ENCODE results near the gene CNGA2. TPM values are rescaled to one million over a fixed set of nuclear protein-coding genes. Genes with fewer than 3 reads are reported as not detected.

The CNGA2 gene
- total RNA-seq, 6 donors from 2014 or later, result not detected

- Histone ChIP-seq H3K27ac (no peak within 1 kb of the TSS), H3K9me3 (no peaks in the 10 kb centered on the region), H3K4me1 (no peaks in the 10 kb centered on the region), H3K36me3 (no peaks in the 10 kb centered on the region), H3K27me3 (no peaks in the 10 kb centered on the region), H3K4me3 (no peak within 1 kb of the TSS)
- no peak for DNase-seq
- ATAC-seq (ENCODE audit: low FRiP score in 2 of 2), result no peak
- 54 to 100% methylated on average over 1 to 3 of the region's 3 CpGs for WGBS, 2 donors
- no peak for TF ChIP-seq POLR2A (IDR thresholded peaks at IDR 0.05)
- peak in 1 of 2 donors; percentile 12 for TF ChIP-seq POLR2AphosphoS5 (IDR thresholded peaks at IDR 0.05)
Measured at GRCh38 chrX:151715752-151716151, 18.8 kb upstream of the CNGA2 start, which contains the start of gene FATE1. Gene FATE1 (plus strand): TSS chrX:151716035. CDS start chrX:151716120, 85 bp downstream.

- ATAC-seq (ENCODE audit: low FRiP score in 2 of 2), result peak in 1 of 2 donors; percentile 63
- H3K9me3 ChIP-seq, result no peaks in the 10 kb centered on the region
- H3K36me3 ChIP-seq, result no peaks in the 10 kb centered on the region
- 57 to 63% methylated on average over 21 to 24 of the region's 24 CpGs for WGBS, 2 donors
- no peak overlapping the region for H3K27ac ChIP-seq
- H3K4me3 ChIP-seq, result no peak overlapping the region
- TF ChIP-seq CTCF (IDR thresholded peaks at IDR 0.05) (peak in 3 of 6 experiments; percentile 11 to 22 (median 19)), POLR2AphosphoS5 (IDR thresholded peaks at IDR 0.05) (no peak)
- DNase-seq, result peak; percentile 35 to 77
- H3K27me3 ChIP-seq, result peaks cover 0 to 4% (median 0%) of the 10 kb centered on the region in 4 donors
- no peaks in the 10 kb centered on the region for H3K4me1 ChIP-seq
Measured at GRCh38 chrX:151722241-151722846, 12.2 kb upstream of the CNGA2 start.

- no peaks in the 10 kb centered on the region for H3K9me3 ChIP-seq
- H3K4me1 ChIP-seq, result no peaks in the 10 kb centered on the region
- H3K4me3 ChIP-seq, result no peak overlapping the region
- peaks cover 0 to 4% (median 0%) of the 10 kb centered on the region in 4 donors for H3K27me3 ChIP-seq
- DNase-seq (no peak), ATAC-seq (ENCODE audit: low FRiP score in 2 of 2) (no peak)
- WGBS, 2 donors, result 70 to 85% methylated on average over 2 to 7 of the region's 7 CpGs
- no peaks in the 10 kb centered on the region for H3K36me3 ChIP-seq
- H3K27ac ChIP-seq, result no peak overlapping the region
- TF ChIP-seq POLR2A (IDR thresholded peaks at IDR 0.05) (no peak), CTCF (IDR thresholded peaks at IDR 0.05) (no peak), EP300 (IDR thresholded peaks at IDR 0.05) (no peak), POLR2AphosphoS5 (IDR thresholded peaks at IDR 0.05) (no peak)
Measured at GRCh38 chrX:151723156-151723760, 11.3 kb upstream of the CNGA2 start.

- no peaks in the 10 kb centered on the region for H3K36me3 ChIP-seq
- H3K4me1 ChIP-seq, result no peaks in the 10 kb centered on the region
- H3K27ac ChIP-seq, result no peak overlapping the region
- H3K27me3 ChIP-seq, result peaks cover 0 to 4% (median 0%) of the 10 kb centered on the region in 4 donors
- TF ChIP-seq POLR2AphosphoS5 (IDR thresholded peaks at IDR 0.05) (no peak), EP300 (IDR thresholded peaks at IDR 0.05) (no peak), POLR2A (IDR thresholded peaks at IDR 0.05) (no peak), CTCF (IDR thresholded peaks at IDR 0.05) (no peak)
- H3K9me3 ChIP-seq, result no peaks in the 10 kb centered on the region
- DNase-seq (no peak), ATAC-seq (ENCODE audit: low FRiP score in 2 of 2) (no peak)
- no peak overlapping the region for H3K4me3 ChIP-seq
- WGBS, 2 donors, result 69% methylated on average over 7 of the region's 7 CpGs; no CpG with 5 or more reads in 1 of the 2 donors
Measured at GRCh38 chrX:151724563-151725337, 9.8 kb upstream of the CNGA2 start.

GRCh38 chrX:151725338-151725614, 9.3 kb upstream of the CNGA2 start:
- ATAC-seq (ENCODE audit: low FRiP score in 2 of 2) (no peak), DNase-seq (no peak)
- Histone ChIP-seq H3K4me1 (no peaks in the 10 kb centered on the region), H3K9me3 (no peaks in the 10 kb centered on the region), H3K4me3 (no peak overlapping the region), H3K27ac (no peak overlapping the region), H3K27me3 (peaks cover 0 to 4% (median 0%) of the 10 kb centered on the region in 4 donors), H3K36me3 (no peaks in the 10 kb centered on the region)
- whole genome bisulfite sequencing, 2 donors, result 60% methylated on average over 1 of the region's 1 CpG; no CpG with 5 or more reads in 1 of the 2 donors
- TF ChIP-seq CTCF (IDR thresholded peaks at IDR 0.05) (no peak), POLR2AphosphoS5 (IDR thresholded peaks at IDR 0.05) (no peak), EP300 (IDR thresholded peaks at IDR 0.05) (no peak), POLR2A (IDR thresholded peaks at IDR 0.05) (no peak)

All from upper lobe of left lung (tissue), 6 donors.